B cell (primary cell): Measurements from ENCODE around the gene CUBN. TPM values are rescaled to one million over a fixed set of nuclear protein-coding genes. Genes with fewer than 3 reads are reported as not detected.

Experiments
- ATAC-seq: fragments of 200-7000 bp; cut with Tn5 transposase; one replicate; pipeline ENCODE4 v1.10.0; 2021; ENCODE audit warnings: low read depth, mild to moderate bottlenecking, moderate number of reproducible peaks, moderate library complexity
- CTCF ChIA-PET: fragments of 350-600 bp; sonication (Branson Sonifier 250); formaldehyde crosslinking; loops from one replicate; lab custom pipeline; 2021; ENCODE audit warnings: antibody characterized with exemption, inconsistent platforms; lab: Charles Lee
- POLR2A ChIA-PET: fragments of 350-600 bp; sonication (Branson Sonifier 250); formaldehyde crosslinking; loops from one replicate; lab custom pipeline; 2021; ENCODE audit warnings: antibody characterized with exemption; lab: Charles Lee
- DNase-seq: peaks from one replicate; pipeline ENCODE4 v3.0.0; 2013
- H2AFZ ChIP-seq: 2 replicates; pipeline ENCODE4 v1.6.1; 2012; ENCODE audit warnings: mild to moderate bottlenecking, low read depth, low read length; ENCODE audit not compliant: insufficient read depth, poor library complexity, severe bottlenecking
- H3K27ac ChIP-seq, 2 donors: 1 replicate in 1 of 2; 2 replicates in 1 of 2; pipeline ENCODE4 v1.5.1; 2012 to 2013; ENCODE audit warnings: low read length in 2 of 2, mild to moderate bottlenecking in 2 of 2, moderate library complexity in 1 of 2
- H3K27me3 ChIP-seq, 4 experiments: fragments of 200-600 bp in 1 of 4; sonication (generic) in 1 of 4; replicated peaks in 1 of 4; 1 replicate in 2 of 4; 2 replicates in 2 of 4; pipeline versions ENCODE4 v1.6.1 to v1.7.0; 2013 to 2016; ENCODE audit warnings: low read length in 3 of 4, mild to moderate bottlenecking in 2 of 4, mixed read lengths in 1 of 4, moderate library complexity in 1 of 4; ENCODE audit not compliant: insufficient read depth in 4 of 4, control insufficient read depth in 3 of 4; ENCODE audit errors: control extremely low read depth in 1 of 4
- H3K36me3 ChIP-seq, 2 experiments: replicated peaks in 1 of 2; 1 replicate in 1 of 2; 2 replicates in 1 of 2; pipeline versions ENCODE4 v1.6.1 to v1.7.1; 2013; ENCODE audit warnings: low read length in 1 of 2; ENCODE audit not compliant: insufficient read depth in 2 of 2, control insufficient read depth in 1 of 2; ENCODE audit errors: control extremely low read depth in 1 of 2, extremely low read depth in 1 of 2
- H3K4me1 ChIP-seq, 2 donors: fragments of 200-600 bp in 1 of 2; sonication (generic) in 1 of 2; 1 replicate in 1 of 2; 2 replicates in 1 of 2; pipeline versions ENCODE4 v1.5.1 to v1.6.1; 2013 to 2017; ENCODE audit warnings: low read length in 2 of 2; ENCODE audit not compliant: control insufficient read depth in 2 of 2, insufficient read depth in 2 of 2
- H3K4me2 ChIP-seq: replicated peaks from 2 replicates; pipeline ENCODE3; 2012; ENCODE audit warnings: mild to moderate bottlenecking, low read depth, low read length; ENCODE audit not compliant: poor library complexity, severe bottlenecking
- H3K4me3 ChIP-seq, 5 experiments: fragments of 200-600 bp in 1 of 5; sonication (generic) in 1 of 5; 1 replicate in 3 of 5; 2 replicates in 2 of 5; pipeline versions ENCODE4 v1.5.1 to v1.7.0; 2011 to 2016; ENCODE audit warnings: low read length in 4 of 5, mild to moderate bottlenecking in 4 of 5, low read depth in 2 of 5, control low read depth in 1 of 5, moderate library complexity in 1 of 5; ENCODE audit not compliant: insufficient read depth in 1 of 5; ENCODE audit errors: control extremely low read depth in 1 of 5, extremely low read depth in 1 of 5
- H3K79me2 ChIP-seq: fragments of 200-600 bp; sonication (generic); one replicate; pipeline ENCODE4 v1.6.0; 2016; ENCODE audit warnings: low read length; ENCODE audit not compliant: control insufficient read depth, insufficient read depth
- H3K9ac ChIP-seq: fragments of 200-600 bp; sonication (generic); 2 replicates; pipeline ENCODE4 v1.6.1; 2017; ENCODE audit warnings: mild to moderate bottlenecking, low read length, moderate library complexity
- H3K9me3 ChIP-seq, 3 donors: one replicate each; pipeline versions ENCODE4 v1.6.1 to v1.7.1; 2013; ENCODE audit warnings: low read length in 2 of 3; ENCODE audit not compliant: control insufficient read depth in 2 of 3, insufficient read depth in 1 of 3; ENCODE audit errors: control extremely low read depth in 1 of 3
- H4K20me1 ChIP-seq: 2 replicates; pipeline ENCODE4 v1.6.0; 2012; ENCODE audit warnings: mild to moderate bottlenecking, low read length; ENCODE audit not compliant: insufficient read depth, control insufficient read depth, poor library complexity, severe bottlenecking
- H3K27ac Mint-ChIP-seq: one replicate; pipeline ENCODE4 v1.8.0; 2021; ENCODE audit warnings: mixed read lengths
- H3K27me3 Mint-ChIP-seq: one replicate; pipeline ENCODE4 v1.8.0; 2021; ENCODE audit warnings: mixed read lengths
- H3K4me1 Mint-ChIP-seq: one replicate; pipeline ENCODE4 v1.8.0; 2021; ENCODE audit warnings: mixed read lengths
- H3K4me3 Mint-ChIP-seq: one replicate; pipeline ENCODE4 v1.8.0; 2021; ENCODE audit warnings: mixed read lengths
- H3K9me3 Mint-ChIP-seq: one replicate; pipeline ENCODE4 v1.8.0; 2022; ENCODE audit warnings: mixed read lengths; ENCODE audit not compliant: insufficient read depth
- EZH2 ChIP-seq: IDR thresholded peaks from 2 replicates; pipeline ENCODE4 v1.6.1; 2012; ENCODE audit warnings: borderline replicate concordance, low read depth, mild to moderate bottlenecking, moderate library complexity, low read length; ENCODE audit not compliant: insufficient read depth, poor library complexity, severe bottlenecking
- WGBS: methylation state at CpG from one replicate; pipeline ENCODE4 v1.1.5; 2013; ENCODE audit warnings: missing lambda C conversion rate; ENCODE audit not compliant: insufficient coverage; 5-methylcytosine and 5-hydroxymethylcytosine counted together
- intact Hi-C: fragments of 100-400 bp; cut with micrococcal nuclease; formaldehyde crosslinking; loops from one replicate; pipeline ENCODE4 v1.10.0; 2022
- polyA plus RNA-seq: library from polyadenylated mRNA; depleted of rRNA; stranded (reverse); fragments of >200 nt; gene quantifications from 2 replicates; pipeline ENCODE4 v1.2.3, GENCODE V29; 2012
- total RNA-seq, 2 donors: library from RNA; stranded (reverse); fragments of 120-200 nt in 1 of 2; gene quantifications; 1 replicate in 1 of 2; 2 replicates in 1 of 2; pipeline versions ENCODE4 v1.2.3 to v1.2.4, GENCODE V29; 2013 to 2022
- TF ChIP-seq, protein P1 (sequence below): fragments of 200-600 bp; IDR thresholded peaks from one replicate; pipeline ENCODE4 v1.8.0; 2022; ENCODE audit warnings: antibody characterized with exemption, mild to moderate bottlenecking

CUBN gene
- total and polyA plus RNA-seq, 2 donors (not counting 1 experiment from before 2014, with no cell fraction given) = 4.2 to 5.7 TPM

DNA sequence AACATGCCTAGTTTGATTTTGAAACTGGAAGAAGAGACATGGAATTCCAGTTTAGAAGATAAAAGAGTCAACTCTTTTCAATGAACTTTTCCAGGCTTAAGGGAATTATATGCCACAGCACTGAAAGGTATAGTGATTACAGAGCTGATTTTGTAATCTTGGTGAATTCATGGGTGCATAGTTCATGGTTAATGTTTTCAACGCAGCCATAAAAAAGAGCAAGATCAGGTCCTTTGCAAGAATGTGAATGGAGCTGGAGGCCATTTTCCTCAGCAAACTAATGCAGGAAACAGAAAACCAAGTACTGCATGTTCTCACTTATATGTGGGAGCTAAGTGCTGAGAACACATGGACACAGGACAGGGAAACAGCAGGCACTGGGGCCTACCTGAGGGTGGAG is 94.2 kb downstream of the CUBN start:
- H3K27ac ChIP-seq = no peak overlapping the region
- H3K9ac ChIP-seq = no peak overlapping the region
- H3K4me1 Mint-ChIP-seq = no peaks in the 10 kb centered on the region
- no peak overlapping the region for H2AFZ ChIP-seq
- H3K27me3 Mint-ChIP-seq = no peaks in the 10 kb centered on the region
- no peak overlapping the region for H3K4me3 Mint-ChIP-seq
- ChIA-PET POLR2A (no interaction called here), CTCF (no interaction called here)
- DNase-seq (no peak), ATAC-seq (no peak)
- H3K9me3 ChIP-seq = no peaks in the 10 kb centered on the region
- no peaks in the 10 kb centered on the region for H3K4me1 ChIP-seq
- no peaks in the 10 kb centered on the region for H3K9me3 Mint-ChIP-seq
- H3K36me3 ChIP-seq = no peaks in the 10 kb centered on the region
- no peak overlapping the region for H3K4me2 ChIP-seq
- no peaks in the 10 kb centered on the region for H3K79me2 ChIP-seq
- intact Hi-C loops = no loop called here
- no peaks in the 10 kb centered on the region for H4K20me1 ChIP-seq
- H3K4me3 ChIP-seq = no peak overlapping the region
- 88% methylated on average over 1 of the region's 1 CpG for WGBS
- TF ChIP-seq, protein P1, sequence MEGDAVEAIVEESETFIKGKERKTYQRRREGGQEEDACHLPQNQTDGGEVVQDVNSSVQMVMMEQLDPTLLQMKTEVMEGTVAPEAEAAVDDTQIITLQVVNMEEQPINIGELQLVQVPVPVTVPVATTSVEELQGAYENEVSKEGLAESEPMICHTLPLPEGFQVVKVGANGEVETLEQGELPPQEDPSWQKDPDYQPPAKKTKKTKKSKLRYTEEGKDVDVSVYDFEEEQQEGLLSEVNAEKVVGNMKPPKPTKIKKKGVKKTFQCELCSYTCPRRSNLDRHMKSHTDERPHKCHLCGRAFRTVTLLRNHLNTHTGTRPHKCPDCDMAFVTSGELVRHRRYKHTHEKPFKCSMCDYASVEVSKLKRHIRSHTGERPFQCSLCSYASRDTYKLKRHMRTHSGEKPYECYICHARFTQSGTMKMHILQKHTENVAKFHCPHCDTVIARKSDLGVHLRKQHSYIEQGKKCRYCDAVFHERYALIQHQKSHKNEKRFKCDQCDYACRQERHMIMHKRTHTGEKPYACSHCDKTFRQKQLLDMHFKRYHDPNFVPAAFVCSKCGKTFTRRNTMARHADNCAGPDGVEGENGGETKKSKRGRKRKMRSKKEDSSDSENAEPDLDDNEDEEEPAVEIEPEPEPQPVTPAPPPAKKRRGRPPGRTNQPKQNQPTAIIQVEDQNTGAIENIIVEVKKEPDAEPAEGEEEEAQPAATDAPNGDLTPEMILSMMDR = no peak
- no peak for TF ChIP-seq EZH2
- no peaks in the 10 kb centered on the region for H3K27me3 ChIP-seq
- no peak overlapping the region for H3K27ac Mint-ChIP-seq

DNA sequence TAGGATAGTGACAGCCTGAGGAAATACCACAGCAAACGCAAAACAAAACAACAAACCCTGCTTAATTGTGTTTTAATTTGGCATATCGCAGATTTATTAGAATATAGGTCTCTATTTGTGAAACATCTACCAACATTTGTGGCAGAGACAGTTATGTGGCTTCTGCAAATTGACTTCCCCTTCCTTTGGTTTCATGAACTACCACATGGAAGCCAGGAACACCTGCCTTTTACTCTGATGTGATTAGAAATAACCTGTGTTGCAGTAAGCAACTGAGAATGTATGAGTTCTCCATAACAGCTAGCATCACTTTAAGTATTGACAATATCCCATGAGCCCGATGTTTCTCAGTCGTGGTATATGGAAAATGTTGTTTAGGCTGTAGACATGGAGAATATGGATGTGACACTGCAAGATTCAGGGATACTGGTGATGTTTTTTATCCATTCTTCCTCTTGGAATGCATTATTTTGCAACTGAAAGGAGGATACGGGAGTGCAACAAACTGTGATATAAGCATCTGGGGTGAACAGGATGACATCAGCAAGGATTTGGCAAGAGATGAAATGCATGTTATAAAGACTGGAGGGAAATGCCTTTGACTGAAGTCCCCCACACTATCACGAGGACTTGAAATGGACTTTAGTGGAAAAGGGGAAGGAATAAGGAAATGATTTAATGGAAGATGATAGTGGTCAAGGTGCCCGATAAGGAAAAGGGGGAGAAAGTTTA is 95.9 kb downstream of the CUBN start:
- no peaks in the 10 kb centered on the region for H3K9me3 Mint-ChIP-seq
- intact Hi-C loops = no loop called here
- H3K27ac ChIP-seq = no peak overlapping the region
- no peaks in the 10 kb centered on the region for H3K9me3 ChIP-seq
- H3K4me3 Mint-ChIP-seq = no peak overlapping the region
- no CpG with 5 or more reads among the region's 7 CpGs for WGBS
- peaks cover 12% of the 10 kb centered on the region for H3K4me1 Mint-ChIP-seq
- no peaks in the 10 kb centered on the region for H3K36me3 ChIP-seq
- H3K27ac Mint-ChIP-seq = no peak overlapping the region
- no peak overlapping the region for H3K4me3 ChIP-seq
- H3K4me1 ChIP-seq = peaks cover 8 to 13% of the 10 kb centered on the region in 2 donors
- H3K79me2 ChIP-seq = no peaks in the 10 kb centered on the region
- H3K27me3 Mint-ChIP-seq = no peaks in the 10 kb centered on the region
- TF ChIP-seq, protein P1 = no peak
- no peak for TF ChIP-seq EZH2
- H3K9ac ChIP-seq = no peak overlapping the region
- no peak overlapping the region for H3K4me2 ChIP-seq
- DNase-seq = no peak
- H4K20me1 ChIP-seq = no peaks in the 10 kb centered on the region
- no peak for ATAC-seq
- POLR2A ChIA-PET = no interaction called here
- CTCF ChIA-PET = no interaction called here
- H2AFZ ChIP-seq = no peak overlapping the region
- no peaks in the 10 kb centered on the region for H3K27me3 ChIP-seq
